GM19193 (cell line): ENCODE results near the gene APOBEC3A.

Source experiments
- POLR2A ChIP-seq: IDR thresholded peaks from 4 replicates; pipeline ENCODE4 v1.6.1; 2011; ENCODE audit not compliant: insufficient read depth, insufficient read length; ENCODE audit errors: extremely low read depth

The APOBEC3A gene

GRCh38 chr22:38957046-38957770 is at the start of gene APOBEC3A:
Gene APOBEC3A (plus strand): TSS chr22:38957609. CDS start chr22:38957692, 83 bp downstream.
- TF ChIP-seq POLR2A = no peak

DNA sequence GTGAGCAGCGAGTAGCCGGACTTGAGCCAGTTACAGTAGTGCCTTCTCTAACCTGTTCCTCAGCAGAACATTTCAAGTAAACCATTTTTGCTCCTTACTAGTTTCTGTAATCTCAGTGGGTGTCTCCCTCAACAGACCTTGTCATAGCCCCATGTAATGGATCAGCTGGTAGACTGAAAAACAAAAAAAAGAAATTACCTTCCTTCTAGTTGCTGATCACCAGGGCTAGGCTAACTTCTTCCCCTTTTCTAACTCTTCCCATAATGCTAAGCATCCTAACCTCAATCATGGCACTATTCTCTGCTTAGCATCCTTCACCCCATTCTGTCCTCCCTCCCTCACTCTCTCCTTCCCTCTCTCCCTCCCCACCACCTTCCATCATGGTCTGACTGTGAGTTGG is 49.6 kb upstream of the APOBEC3A start:
- TF ChIP-seq POLR2A = no peak

- TF ChIP-seq POLR2A = no peak
Observed at GRCh38 chr22:38911434-38911833, 46.0 kb upstream of the APOBEC3A start.

DNA sequence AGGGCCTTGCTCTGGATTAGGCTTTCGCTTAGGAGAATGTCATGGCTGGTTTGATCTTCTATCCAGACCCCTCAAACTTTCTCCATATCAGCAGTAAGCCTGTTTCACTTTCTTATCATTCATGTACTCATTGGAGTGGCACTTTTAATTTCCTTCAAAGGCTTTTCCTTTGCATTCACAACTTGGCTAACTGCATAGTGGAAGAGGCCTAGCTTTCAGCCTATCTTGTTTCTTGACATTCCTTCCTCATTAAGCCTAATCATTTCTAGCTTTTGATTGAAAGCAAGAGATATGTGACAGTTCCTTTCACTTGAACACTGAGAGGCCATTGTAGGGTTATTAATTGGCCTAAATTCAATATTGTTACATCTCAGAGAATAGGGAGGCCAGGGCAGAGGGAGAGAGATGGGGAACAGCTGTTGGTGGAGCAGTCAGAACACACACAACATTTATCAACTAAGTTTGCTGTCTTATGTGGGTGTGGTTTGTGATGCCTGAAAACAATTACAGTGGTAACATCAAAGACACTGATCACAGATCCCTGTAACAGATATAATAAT is 37.7 kb upstream of the APOBEC3A start:
- TF ChIP-seq POLR2A = no peak

GRCh38 chr22:38921120-38921519 is 36.3 kb upstream of the APOBEC3A start:
- TF ChIP-seq POLR2A = no peak

DNA sequence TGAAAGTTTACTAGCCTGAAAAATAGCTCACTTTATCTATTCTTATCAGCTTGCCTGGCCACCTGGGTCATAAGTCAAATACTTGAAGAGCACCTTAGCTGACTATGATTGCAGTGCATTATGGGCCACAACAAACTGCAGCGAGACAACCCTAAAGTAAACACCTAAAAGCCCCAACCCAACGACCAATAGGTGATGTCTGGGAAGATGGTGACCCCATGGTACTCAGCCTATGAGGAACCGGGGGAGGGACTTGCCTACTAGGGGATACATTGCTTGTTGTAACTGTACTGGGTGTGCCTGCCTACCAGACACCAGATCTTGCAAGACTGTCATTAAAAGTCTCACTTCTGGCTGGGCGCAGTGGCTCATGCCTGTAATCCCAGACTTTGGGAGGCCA is 35.6 kb upstream of the APOBEC3A start:
- no peak for TF ChIP-seq POLR2A

DNA sequence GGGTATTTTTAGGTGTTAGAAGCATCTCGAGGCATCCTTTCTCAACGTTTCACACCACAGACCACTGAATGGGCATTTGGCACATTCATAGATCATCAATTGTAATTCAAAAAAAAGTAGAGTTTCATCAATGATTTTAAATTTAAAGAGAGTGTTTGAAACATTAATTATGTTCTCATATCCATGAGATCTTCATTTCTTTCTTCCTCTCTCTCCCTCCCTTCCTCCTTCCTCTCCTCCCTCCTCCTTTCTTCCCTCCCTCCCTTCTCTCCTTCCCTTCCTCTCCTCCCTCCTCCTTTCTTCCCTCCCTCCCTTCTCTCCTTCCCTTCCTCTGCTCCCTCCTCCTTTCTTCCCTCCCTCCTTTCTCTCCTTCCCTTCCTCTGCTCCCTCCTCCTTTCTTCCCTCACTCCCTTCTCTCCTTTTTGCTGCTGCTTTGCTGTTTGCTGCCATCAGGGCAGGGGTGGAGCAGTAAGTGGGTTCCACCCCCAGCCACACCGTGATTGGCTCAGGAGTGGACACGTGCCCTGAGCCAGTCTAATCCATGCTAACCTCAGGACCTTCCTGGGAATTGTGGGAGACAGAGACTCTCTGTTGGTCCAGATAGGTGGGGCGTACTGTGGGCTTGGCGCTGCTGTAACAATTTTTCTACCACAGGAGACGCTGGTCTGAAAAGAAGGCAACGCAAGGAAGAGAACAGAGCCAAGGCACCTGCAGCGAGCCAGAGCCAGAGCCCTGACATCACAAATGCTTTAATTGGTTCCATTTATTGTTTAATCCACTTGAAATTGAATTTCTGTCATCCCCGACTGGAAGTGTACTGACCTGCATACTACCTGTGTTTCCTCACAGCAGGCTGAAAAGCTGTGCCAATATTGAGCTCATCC is 33.7 kb upstream of the APOBEC3A start:
- no peak for TF ChIP-seq POLR2A

GRCh38 chr22:38924347-38924952 is 33.0 kb upstream of the APOBEC3A start:
- no peak for TF ChIP-seq POLR2A

DNA sequence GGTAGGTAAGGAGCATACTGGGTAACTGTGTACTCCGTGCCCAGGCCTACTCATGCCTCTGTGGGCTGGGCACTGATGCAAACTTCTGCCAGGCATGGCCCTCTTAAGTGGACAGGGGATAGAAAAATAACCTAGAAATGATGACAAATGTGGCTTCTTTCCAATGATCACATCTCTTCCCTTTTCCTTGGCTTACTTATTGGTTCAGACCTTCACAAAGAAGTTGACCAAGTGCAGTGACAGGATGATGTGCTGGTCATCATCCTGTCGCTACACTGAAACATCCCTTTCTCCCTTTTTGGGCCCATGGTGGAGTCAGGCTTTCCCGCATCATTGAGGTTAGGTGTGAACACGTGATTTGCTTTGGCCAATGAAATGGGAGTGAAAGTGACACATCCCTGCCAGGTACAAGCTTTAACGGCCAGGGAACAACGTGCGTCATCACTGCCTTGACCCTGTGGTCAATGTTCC is 31.8 kb upstream of the APOBEC3A start:
- no peak for TF ChIP-seq POLR2A

GRCh38 chr22:38927033-38927781 is 30.2 kb upstream of the APOBEC3A start:
- no peak for TF ChIP-seq POLR2A

DNA sequence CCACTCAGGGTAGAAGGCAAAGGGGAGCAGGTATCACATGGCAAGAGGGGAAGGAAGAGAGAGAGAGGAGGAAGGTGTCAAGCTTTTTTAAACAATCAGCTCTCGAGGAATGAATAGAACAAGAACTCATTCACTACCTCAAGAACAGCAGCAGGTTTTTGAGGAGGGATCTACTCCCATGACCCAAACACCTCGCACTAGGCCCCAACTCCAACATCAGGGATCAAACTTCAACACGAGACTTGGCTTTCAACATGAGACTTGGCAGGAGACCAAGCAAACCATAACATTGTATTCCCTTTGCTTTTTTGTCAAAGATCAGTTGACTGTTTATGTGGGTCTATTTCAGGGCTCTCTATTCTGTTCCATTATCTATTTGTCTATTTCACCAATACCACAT is 26.9 kb upstream of the APOBEC3A start:
- no peak for TF ChIP-seq POLR2A

GRCh38 chr22:38935023-38935422 is 22.4 kb upstream of the APOBEC3A start:
- TF ChIP-seq POLR2A = no peak

DNA sequence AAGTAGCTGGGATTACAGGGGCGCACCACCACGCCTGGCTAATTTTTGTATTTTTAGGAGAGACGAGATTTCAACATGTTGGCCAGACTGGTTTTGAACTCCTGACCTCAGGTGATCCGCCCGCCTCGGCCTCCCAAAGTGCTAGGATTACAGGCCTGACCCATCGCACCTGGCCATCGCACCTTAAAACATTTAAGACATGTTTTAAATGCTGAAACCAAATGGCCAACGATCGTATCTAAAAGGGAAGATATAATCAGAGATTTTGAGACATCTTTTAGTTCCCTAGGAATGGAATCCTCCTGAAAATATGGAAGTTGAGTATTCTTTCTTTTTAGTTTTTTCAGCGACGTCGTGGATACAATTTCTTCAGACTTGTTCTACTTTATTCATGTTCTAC is 21.8 kb upstream of the APOBEC3A start:
- no peak for TF ChIP-seq POLR2A

- TF ChIP-seq POLR2A = no peak
Observed at GRCh38 chr22:38936562-38936961, 20.8 kb upstream of the APOBEC3A start.
